Liver (tissue), 3 donors: ENCODE data around the gene KLF4.

Source experiments
- CTCF ChIP-seq: fragments of 150-350 bp; IDR thresholded peaks from 2 replicates; pipeline ENCODE4 v1.5.1; 2017; ENCODE audit warnings: improper control_type of control experiment, low read depth, low read length; ENCODE audit not compliant: missing input control
- JUND ChIP-seq, 2 donors: IDR thresholded peaks; 2 replicates each; pipeline ENCODE4 v1.6.1; 2016; ENCODE audit warnings: antibody characterized with exemption in 2 of 2
- ZBTB33 ChIP-seq: IDR thresholded peaks from 2 replicates; pipeline ENCODE4 v1.6.1; 2016; ENCODE audit warnings: antibody characterized with exemption
- TF ChIP-seq, protein P1 (sequence below): IDR thresholded peaks from 2 replicates; pipeline ENCODE4 v1.6.1; 2016; ENCODE audit warnings: antibody characterized with exemption
- donor health status: healthy.
- donor health status: healthy.

GRCh38 chr9:107483666-107484065 is 5.9 kb downstream of the KLF4 start:
- no peak for TF ChIP-seq CTCF
- TF ChIP-seq, protein P1, sequence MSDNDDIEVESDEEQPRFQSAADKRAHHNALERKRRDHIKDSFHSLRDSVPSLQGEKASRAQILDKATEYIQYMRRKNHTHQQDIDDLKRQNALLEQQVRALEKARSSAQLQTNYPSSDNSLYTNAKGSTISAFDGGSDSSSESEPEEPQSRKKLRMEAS, result no peak
- no peak for TF ChIP-seq JUND (IDR thresholded peaks at IDR 0.05)
- no peak for TF ChIP-seq ZBTB33
